DOHH2 (cell line): ENCODE data around the gene HERC6.

Experiments
- CTCF ChIP-seq: fragments of 200-600 bp; sonication (generic); IDR thresholded peaks from one replicate; pipeline ENCODE4 v1.5.1; 2014; ENCODE audit warnings: antibody characterized with exemption, mild to moderate bottlenecking, low read depth, low read length; ENCODE audit not compliant: poor library complexity, severe bottlenecking
- EZH2phosphoT487 ChIP-seq: fragments of 200-600 bp; sonication (generic); IDR thresholded peaks from 2 replicates; pipeline ENCODE4 v1.6.1; 2017; ENCODE audit warnings: borderline replicate concordance, mild to moderate bottlenecking, antibody characterized with exemption, low read length, moderate library complexity, mixed read lengths

- no peak for TF ChIP-seq CTCF
- no peak for TF ChIP-seq EZH2phosphoT487
Observed at GRCh38 chr4:88457307-88458103, 78.9 kb downstream of the HERC6 start.
